Measurements from ENCODE around the gene WDR46.
A peak's percentile ranks its signal among the peaks of the same experiment; 100 is the strongest.

The WDR46 gene

GRCh38 chr6:33317669-33318425 is 28.8 kb upstream of the WDR46 start, which contains the start of gene ZBTB22 (continued):
- TF ChIP-seq ZNF416 (tag by site-specific recombination; IDR thresholded peaks at IDR 0.05), result no peak
- no peak; the same call in 1 of the 2 replicates for TF ChIP-seq ATF2 (tag by site-specific recombination; IDR thresholded peaks at IDR 0.05; ENCODE audit: low read depth)
- peak; percentile 97 for TF ChIP-seq ZNF335 (tag by site-specific recombination; conservative IDR thresholded peaks at IDR 0.05)
- no peak; the same call in none of the 2 replicates for TF ChIP-seq OSR2 (tag by site-specific recombination; IDR thresholded peaks at IDR 0.05)
- no peak for TF ChIP-seq ZNF132 (tag by site-specific recombination; IDR thresholded peaks at IDR 0.05; ENCODE audit: borderline replicate concordance)
- peak; percentile 56; the same call in 1 of the 2 replicates for TF ChIP-seq SP7 (tag by site-specific recombination; IDR thresholded peaks at IDR 0.05)
- no peak for TF ChIP-seq ZNF157 (tag by site-specific recombination; IDR thresholded peaks at IDR 0.05)
- TF ChIP-seq ZNF558 (tag by site-specific recombination; IDR thresholded peaks at IDR 0.05), result no peak
- no peak for TF ChIP-seq ZNF366 (tag by site-specific recombination; conservative IDR thresholded peaks at IDR 0.05)
- TF ChIP-seq, protein P1, sequence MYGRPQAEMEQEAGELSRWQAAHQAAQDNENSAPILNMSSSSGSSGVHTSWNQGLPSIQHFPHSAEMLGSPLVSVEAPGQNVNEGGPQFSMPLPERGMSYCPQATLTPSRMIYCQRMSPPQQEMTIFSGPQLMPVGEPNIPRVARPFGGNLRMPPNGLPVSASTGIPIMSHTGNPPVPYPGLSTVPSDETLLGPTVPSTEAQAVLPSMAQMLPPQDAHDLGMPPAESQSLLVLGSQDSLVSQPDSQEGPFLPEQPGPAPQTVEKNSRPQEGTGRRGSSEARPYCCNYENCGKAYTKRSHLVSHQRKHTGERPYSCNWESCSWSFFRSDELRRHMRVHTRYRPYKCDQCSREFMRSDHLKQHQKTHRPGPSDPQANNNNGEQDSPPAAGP (tag by site-specific recombination; IDR thresholded peaks at IDR 0.05), result peak; percentile 43
- no peak for TF ChIP-seq ZNF518A (tag by site-specific recombination; conservative IDR thresholded peaks at IDR 0.05; ENCODE audit: low read depth)
- TF ChIP-seq, protein P2, sequence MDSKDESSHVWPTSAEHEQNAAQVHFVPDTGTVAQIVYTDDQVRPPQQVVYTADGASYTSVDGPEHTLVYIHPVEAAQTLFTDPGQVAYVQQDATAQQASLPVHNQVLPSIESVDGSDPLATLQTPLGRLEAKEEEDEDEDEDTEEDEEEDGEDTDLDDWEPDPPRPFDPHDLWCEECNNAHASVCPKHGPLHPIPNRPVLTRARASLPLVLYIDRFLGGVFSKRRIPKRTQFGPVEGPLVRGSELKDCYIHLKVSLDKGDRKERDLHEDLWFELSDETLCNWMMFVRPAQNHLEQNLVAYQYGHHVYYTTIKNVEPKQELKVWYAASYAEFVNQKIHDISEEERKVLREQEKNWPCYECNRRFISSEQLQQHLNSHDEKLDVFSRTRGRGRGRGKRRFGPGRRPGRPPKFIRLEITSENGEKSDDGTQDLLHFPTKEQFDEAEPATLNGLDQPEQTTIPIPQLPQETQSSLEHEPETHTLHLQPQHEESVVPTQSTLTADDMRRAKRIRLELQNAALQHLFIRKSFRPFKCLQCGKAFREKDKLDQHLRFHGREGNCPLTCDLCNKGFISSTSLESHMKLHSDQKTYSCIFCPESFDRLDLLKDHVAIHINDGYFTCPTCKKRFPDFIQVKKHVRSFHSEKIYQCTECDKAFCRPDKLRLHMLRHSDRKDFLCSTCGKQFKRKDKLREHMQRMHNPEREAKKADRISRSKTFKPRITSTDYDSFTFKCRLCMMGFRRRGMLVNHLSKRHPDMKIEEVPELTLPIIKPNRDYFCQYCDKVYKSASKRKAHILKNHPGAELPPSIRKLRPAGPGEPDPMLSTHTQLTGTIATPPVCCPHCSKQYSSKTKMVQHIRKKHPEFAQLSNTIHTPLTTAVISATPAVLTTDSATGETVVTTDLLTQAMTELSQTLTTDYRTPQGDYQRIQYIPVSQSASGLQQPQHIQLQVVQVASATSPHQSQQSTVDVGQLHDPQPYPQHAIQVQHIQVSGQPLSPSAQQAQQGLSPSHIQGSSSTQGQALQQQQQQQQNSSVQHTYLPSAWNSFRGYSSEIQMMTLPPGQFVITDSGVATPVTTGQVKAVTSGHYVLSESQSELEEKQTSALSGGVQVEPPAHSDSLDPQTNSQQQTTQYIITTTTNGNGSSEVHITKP (tag by site-specific recombination; IDR thresholded peaks at IDR 0.05), result peak; percentile 95
- TF ChIP-seq ZSCAN30 (tag by site-specific recombination; IDR thresholded peaks at IDR 0.05), result no peak
- peak; percentile 91 for TF ChIP-seq SP2 (tag by site-specific recombination; IDR thresholded peaks at IDR 0.05)
- TF ChIP-seq YY2 (tag by site-specific recombination; IDR thresholded peaks at IDR 0.05), result 0 out of 2 replicates have a peak, but pooled peaks have one; percentile 40
- TF ChIP-seq ZNF600 (tag by site-specific recombination; IDR thresholded peaks at IDR 0.05), result 0 out of 2 replicates have a peak, but pooled peaks have one; percentile 39
- peak; percentile 33 for TF ChIP-seq PRDM1 (tag by site-specific recombination; IDR thresholded peaks at IDR 0.05)
- TF ChIP-seq KLF1 (tag by site-specific recombination; IDR thresholded peaks at IDR 0.05), result peak; percentile 76
- TF ChIP-seq ZEB2 (tag by site-specific recombination; IDR thresholded peaks at IDR 0.05), result peak; percentile 71; the same call in 1 of the 2 replicates
- TF ChIP-seq ZBTB17 (tag by site-specific recombination; IDR thresholded peaks at IDR 0.05), result peak; percentile 93
- 0 out of 2 replicates have a peak, but pooled peaks have one; percentile 41 for TF ChIP-seq ZNF664 (tag by site-specific recombination; IDR thresholded peaks at IDR 0.05)
- TF ChIP-seq YY1 (tag by site-specific recombination; IDR thresholded peaks at IDR 0.05), result peak; percentile 44; the same call in 1 of the 2 replicates
- peak; percentile 46; the same call in 1 of the 2 replicates for TF ChIP-seq KLF7 (tag by site-specific recombination; IDR thresholded peaks at IDR 0.05; ENCODE audit: borderline replicate concordance)
- peak; percentile 83 for TF ChIP-seq ZFHX2 (tag by site-specific recombination; conservative IDR thresholded peaks at IDR 0.05)
- peak; percentile 85 for TF ChIP-seq ZNF660 (tag by site-specific recombination; IDR thresholded peaks at IDR 0.05)
- peak; percentile 73 for TF ChIP-seq ZNF561 (tag by site-specific recombination; IDR thresholded peaks at IDR 0.05; ENCODE audit: borderline replicate concordance)
- TF ChIP-seq ZNF629 (tag by site-specific recombination; IDR thresholded peaks at IDR 0.05), result peak; percentile 80
- peak; percentile 77 for TF ChIP-seq ZNF2 (tag by site-specific recombination; IDR thresholded peaks at IDR 0.05)

All from HEK293 (cell line).